HG03571 (cell line): ENCODE measurements around the gene ACBD6.
"Not testable (repeated sequence)": the region's sequence is repeated elsewhere in the genome, so short reads cannot be mapped to it uniquely, and the experiment has no call there.

Experiments used
- ATAC-seq: cut with Tn5 transposase; IDR thresholded peaks from one replicate; pipeline ENCODE4 v1.9.1; 2021; ENCODE audit not compliant: unreplicated experiment

Gene ACBD6, protein sequence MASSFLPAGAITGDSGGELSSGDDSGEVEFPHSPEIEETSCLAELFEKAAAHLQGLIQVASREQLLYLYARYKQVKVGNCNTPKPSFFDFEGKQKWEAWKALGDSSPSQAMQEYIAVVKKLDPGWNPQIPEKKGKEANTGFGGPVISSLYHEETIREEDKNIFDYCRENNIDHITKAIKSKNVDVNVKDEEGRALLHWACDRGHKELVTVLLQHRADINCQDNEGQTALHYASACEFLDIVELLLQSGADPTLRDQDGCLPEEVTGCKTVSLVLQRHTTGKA

DNA sequence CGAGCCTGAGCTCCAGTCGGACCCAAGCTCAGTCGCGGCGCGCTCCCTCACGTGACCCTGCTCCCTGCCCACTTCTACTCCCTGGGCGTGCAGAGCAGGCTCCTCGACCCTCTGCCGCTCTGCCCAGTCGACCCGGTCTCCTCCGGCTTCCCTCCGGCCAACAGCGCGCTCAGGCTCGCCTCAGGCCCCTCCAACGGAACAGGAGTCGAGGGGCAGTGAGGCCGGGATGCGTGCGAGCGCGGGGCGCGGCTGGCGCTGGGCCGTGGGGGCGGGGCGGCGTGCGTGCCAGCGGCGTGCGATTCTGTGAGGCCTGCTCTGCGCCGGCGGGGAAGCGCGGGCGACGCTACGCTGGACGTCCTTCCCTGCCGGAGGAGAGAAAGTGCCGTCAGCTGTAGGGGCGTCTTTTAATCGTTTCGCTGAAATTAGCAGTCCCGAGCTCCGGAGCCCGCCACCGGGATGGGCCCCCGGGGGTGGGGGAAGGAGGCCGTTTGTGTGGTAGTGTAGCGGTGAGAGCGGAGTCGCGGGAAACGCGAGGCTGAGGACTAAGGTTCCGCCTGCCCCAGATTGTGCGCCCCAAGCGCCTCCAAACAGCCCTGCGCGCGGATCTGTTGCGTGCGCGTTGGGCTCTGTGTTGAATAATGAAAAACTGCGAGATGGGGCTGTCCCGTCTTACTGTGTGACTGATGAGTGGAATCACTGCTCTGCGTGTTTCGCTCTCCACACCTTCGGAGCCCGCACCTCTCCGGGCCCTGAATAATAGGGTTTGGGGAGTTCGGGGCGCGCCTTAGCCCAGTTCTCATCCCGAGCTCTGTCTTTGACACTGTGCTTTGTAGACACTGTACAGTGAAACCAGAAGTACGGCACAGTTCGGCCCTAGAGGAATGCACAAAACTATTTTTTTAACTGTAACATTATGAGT, at the start of gene ACBD6:
ACBD6 (minus strand) TSS at position 217 of the 919 bp plus-strand sequence. CDS start 311 bp downstream, outside the sequence.
- ATAC-seq, result peak; percentile 85

DNA sequence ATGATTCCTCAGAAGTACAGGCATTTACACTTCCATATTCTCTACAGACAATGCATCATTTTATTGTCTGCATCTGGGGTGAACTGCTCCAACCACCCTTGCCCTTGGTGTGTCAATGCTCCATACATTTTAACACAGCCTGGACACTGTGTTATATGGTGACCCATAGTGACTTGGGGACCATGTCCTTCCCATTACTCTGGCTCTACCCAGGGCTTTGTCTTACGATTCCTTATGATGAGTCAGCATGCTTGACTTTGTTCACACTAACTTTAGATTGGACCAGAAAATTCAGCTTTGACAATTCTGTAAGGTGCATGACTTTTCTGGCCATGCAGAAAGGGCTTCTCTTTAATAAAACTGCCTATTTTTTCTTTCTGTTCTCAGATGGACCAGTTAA, 49.6 kb upstream of the ACBD6 start:
- ATAC-seq, result no peak

DNA sequence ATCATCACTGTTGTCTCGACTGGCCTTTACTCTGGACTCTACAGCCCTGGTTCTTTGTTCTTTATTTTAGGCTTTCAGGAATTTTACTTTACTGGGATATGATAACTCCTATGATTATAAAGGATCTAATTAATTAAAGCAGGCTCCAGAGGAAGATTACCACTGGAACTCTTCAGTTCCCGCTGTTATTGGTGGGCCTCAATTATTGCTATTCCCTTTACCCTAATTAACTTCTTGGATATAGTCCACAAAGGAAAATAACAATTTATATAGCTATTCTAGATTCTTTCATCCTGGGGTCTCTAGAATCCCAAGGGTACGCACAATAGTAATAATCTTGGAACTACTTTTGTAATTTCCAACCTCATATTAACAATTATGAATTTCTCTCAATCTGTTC, 47.9 kb upstream of the ACBD6 start:
- ATAC-seq, result no peak

DNA sequence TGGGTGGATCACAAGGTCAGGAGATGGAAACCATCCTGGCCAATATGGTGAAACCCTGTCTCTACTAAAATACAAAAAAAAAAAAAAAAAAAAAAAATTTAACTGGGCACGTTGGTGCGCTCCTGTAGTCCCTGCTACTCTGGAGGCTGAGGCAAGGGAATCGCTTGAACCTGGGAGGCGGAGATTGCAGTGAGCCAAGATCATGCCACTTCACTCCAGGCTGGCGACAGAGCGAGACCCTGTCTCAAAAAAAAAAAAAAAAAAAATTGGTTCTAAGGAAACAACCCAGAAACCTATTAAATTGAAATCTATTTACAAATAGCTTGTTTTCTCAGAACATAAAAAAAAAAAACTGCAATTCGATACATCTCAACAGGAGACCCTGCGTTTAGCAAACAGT, 47.4 kb upstream of the ACBD6 start:
- ATAC-seq, result not testable (repeated sequence)

DNA sequence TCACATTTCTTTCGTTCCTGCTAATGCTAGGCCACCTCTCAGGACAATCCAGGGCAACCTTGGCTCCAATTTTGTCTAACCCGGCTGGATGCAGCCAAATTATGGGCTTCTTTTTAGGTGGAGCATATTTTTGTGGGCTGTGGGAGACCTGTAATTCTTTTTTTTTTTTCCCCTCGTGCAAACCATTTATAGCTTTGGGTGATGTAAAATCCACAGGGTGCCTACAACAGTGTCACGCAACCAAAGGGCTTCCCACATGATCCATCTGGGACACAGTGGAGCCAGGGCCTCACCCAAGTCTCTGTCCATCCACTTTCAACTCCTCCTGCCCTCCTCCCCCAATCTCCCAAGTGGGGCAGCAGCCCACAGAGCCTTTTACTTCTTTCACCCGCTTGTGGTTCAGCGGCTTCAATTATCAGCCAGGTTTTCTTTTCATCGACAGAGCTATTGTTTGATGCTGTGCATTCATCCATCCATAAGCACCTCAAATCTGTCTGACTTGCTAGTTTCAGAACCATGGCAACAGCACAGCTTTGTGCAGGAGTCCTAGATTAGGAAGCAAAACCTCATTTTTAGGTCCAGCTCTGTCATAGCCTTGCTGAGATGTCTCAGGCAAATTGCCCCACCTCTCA, 46.4 kb upstream of the ACBD6 start:
- ATAC-seq, result no peak

DNA sequence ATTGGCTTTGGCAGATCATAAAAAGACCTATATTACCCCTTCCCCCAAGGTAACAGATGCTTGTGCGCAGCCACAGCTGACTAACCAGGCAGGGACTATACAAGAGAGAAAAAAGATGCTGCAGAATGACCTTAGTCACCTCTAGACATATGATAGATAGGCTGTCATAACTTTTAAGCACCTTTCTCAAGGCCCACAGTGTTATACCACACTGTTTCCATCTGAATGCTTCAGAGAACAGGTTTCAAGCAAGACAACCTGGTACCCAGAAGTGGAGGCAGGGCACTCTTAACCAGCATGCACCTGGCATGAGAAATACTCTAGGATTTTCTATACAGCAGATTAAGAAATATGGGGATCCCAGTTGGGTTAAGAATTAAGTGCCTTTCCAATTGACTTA, 43.6 kb upstream of the ACBD6 start:
- ATAC-seq, result no peak

DNA sequence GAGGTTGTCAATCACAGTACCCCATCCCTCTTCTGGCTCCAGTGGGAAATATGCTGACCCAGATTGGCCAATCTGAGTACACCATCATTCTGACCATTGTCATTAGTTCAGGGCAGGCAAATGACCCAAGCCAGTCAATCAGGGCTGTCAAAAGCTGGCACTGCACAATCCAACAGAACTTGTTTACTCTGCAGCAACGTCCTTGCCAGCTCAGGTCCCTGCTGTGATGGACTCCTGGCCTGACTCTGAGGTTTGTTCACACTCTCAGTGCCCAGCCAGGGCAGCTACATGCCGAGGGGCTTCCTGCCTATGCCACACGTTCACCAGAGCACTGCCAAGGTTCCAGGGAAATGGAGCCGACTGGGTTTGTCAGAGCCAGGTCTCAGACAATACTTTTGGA, 41.7 kb upstream of the ACBD6 start:
- ATAC-seq, result no peak

DNA sequence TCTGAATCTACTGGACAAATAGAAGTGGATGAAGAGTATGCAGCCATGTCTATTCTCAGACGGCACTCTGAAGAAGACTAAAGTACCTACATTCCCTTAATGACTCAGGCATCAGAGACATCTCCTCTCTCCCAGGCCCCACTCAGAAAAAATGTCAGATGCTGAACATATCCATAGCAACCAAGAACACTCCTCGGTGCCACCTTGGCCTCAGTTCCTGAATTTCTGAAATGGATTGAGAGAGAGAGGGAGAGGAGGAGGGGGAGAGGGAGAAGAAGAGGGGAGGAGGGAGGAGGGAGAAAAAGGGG, 40.4 kb upstream of the ACBD6 start:
- ATAC-seq, result no peak

DNA sequence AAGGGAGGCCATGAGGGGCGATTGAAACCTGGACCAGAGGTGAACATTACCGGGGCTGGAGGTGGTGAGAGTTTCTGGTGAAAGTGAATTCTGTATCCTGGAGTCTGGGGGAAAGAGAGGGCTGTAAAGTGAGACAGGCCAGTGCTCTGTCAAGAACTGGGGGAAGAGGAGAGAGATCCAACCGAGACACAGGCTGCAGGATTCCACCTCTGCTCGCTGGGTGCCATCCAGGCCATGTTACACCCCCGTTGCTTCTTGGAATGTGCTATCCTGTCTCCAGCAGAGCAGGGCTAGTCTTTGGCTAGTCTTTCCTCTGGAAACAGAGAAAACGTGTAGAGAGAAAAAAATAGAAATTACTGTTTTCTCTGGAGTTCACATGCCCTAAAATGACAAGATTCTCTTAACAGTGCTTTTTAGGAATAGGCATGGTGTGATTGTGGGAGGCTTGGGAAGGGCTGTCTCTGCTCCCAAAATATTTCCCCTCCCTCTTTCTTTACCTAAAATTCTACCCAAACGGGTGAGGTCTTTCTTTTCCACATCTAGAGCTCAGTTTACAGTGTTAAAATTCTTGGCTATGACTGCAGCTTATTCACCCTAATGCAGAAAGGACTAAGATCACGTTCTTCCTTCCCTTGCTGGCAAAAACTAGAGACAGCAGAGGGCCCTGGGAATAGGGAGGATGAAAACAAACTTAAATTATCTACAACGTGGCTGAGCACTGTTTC, 39.9 kb upstream of the ACBD6 start:
- ATAC-seq, result no peak

DNA sequence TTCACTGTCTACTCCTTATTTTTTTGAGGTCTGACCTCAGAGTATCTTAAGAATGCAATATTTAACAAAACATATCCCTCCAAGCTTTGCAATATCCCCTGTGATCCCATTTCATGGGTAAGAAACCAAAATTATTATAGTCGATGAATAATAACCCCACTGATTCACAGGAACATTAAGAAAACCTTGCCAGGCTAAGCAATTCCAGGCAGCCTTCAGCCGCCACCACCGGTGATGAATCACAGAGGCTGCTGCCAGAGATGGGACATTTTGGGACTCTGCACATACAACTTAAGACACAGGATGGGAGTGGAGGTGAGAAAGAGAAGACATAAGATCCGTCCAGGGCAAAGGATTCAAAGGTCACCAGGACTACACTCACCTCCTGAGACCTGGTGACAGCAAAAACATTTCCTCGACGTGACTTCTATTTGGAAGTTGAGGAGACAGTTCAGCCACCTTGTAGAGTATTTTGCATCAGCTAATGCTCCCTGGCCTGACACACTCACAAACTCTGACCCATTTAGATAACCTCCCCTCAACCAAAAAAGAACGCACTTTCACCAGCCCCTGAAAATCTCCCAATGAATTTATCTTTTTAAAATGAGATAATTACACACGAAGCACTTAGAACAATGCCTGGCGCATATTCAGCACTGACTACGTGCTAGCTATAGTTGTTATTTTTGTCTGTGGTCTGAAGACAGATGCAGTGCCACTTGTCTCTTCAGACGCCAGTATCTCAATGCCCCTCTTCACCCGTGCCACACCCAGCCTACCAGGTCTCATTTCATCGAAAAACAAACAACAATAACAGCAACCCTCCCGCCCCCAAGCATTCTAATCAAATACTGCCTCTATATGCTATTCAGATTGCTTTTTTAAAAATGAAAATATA, 38.6 kb upstream of the ACBD6 start:
- no peak for ATAC-seq

DNA sequence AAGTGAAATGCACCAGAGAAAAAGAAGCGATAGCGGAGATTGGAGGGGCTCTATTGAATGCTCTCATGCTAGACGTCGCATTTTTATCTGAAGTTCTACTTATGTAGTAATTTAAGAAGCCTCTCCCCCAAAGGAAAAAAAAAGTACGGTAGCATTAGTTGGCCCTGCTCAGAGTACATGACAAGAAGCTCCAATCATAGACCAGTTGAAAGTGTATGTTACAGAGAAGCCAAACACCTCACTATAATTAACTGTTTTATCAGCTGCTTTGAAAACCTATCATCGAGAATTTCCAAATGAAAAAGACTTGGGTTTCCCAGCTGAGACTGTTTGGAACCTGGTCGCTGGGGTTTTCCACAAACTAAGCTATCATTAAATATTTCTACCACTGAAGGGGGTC, 36.8 kb upstream of the ACBD6 start:
- no peak for ATAC-seq

DNA sequence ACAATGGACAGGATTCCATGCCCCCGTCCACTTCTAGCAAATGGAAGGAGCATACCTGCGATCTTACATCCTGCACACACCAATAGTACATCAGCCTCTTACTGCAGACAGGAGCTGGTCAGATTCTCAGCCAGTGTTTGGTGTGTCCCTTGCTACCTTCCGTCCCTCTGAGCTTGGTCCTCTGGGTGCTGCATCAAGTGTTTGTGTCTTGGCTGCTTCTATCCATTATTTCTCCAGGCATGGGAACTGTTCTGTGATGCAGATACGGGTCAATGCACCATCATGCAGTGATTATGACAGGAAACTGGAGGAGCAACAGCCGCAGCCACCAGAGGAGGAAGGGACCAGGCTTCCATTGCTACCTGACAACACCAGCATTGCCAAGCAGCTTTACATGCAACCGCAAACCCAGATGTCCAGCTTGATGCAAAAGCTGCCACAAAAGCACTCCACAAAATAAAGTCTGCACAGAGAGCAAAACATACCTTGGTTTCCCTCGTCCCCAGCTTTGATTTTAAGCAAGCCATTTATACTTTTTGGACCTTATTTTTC, 34.5 kb upstream of the ACBD6 start:
- ATAC-seq, result no peak

DNA sequence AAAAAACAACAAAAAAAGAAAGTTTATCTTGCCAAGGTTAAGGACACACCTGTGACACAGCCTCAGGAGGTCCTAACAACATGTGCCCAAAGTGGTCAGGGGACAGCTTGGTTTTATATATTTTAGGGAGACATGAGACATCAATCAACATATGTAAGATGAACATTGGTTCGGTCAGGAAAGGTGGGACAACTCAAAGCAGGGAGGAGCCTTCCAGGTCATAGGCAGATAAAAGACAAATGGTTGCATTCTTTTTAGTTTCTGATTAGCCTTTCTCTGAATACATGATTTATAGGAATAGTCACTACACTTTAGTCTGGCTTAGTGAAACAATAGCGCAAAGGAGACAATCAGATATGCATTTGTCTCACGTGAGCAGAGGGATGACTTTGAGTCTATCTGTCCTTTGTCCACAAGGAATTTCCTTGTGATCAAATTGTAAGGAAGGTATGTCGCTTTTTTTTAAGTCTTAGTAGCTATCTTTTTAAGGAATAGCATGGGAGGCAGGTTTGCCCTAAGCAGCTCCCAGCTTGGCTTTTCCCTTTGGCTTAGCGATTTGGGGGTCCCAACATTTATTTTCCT, 33.1 kb upstream of the ACBD6 start:
- ATAC-seq, result no peak

DNA sequence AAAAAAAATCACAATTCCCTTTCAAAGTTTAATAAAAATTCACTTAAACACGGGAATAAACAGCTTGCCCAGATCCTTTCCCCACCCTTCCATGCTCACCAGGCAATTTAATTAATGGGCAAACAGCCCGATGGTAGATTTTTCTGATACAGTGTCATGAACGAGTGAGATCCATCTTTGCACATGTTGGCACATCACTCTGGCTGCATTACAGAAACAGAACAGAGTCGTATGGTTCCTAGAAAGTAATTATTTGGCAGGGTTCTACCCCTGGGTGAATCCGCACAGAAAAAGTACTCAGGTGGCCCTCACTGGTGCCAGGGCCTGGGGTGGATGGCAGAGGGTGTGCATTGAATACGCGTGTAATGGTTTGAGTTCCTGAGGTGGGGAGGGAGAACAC, 31.8 kb upstream of the ACBD6 start:
- ATAC-seq, result no peak

DNA sequence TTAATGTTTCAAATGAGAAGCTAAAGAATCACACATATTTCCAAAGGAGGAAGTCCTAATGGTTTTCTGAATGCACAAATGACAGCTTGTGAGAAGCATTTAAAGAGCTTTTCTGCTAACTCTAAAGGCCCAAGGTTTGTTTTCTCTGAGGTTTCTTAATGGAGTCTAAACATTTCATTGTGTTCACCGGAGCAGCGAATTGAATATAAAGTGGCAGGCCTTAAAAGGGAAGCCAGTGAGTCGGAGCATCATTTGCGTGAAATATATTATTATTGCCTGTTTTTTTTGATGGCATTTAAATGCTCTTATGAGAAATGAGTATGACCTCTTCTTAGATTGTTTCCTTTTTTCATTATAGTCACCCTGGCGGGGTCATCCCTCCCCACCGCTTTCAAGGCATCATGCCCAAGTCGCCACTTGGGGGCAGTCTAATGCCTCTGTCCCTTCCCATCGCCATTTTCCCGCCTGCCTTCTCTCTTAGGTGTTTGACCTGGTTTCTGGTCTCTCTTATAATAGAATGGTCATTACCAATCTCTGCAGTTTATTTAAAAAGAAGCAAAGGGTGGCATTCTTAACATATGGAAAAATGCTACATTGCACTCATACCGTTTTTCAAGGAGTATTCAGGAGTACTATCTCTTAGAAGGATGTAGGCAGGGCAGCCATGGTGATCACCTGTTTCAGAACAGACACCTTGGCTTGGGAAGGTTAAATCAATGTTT, 31.1 kb upstream of the ACBD6 start:
- peak; percentile 51 for ATAC-seq

DNA sequence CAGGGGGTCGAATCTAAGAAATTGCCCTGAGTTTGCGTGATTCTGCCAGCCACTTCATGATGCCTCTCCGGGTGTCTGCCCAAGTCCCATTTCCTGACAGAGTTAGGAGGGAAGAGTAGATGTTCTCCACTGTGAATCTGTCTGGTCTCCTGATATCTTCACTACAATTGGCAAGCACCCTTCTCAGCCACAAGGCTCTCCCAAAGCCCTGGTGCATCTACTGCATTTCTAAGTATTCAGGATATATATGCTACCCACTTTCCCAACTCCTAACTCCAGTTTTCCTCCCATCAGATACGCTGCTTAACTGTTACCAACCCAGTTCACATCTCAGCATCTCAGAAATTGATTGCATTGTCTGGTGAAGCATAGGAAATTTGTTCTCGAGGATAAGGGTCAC, 30.5 kb upstream of the ACBD6 start:
- ATAC-seq, result no peak

DNA sequence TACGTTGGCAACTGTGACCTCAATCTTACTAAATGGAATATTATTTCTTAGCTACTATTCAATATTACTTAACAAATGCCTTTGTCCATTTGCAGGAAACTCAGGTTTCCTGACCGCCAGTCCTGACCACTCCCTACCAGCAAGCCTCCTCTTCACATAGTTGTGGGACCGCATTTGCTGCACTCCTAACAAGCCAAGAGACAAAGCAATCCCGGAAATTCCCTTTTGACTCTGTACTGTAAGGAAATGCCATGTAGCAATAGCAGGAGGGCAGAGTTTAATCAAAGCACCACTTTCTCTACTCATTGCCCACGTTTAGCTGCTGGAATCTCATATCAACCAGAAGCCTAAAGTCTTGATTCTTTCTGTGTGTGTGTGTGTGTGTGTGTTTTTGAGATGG, 28.1 kb upstream of the ACBD6 start:
- no peak for ATAC-seq

DNA sequence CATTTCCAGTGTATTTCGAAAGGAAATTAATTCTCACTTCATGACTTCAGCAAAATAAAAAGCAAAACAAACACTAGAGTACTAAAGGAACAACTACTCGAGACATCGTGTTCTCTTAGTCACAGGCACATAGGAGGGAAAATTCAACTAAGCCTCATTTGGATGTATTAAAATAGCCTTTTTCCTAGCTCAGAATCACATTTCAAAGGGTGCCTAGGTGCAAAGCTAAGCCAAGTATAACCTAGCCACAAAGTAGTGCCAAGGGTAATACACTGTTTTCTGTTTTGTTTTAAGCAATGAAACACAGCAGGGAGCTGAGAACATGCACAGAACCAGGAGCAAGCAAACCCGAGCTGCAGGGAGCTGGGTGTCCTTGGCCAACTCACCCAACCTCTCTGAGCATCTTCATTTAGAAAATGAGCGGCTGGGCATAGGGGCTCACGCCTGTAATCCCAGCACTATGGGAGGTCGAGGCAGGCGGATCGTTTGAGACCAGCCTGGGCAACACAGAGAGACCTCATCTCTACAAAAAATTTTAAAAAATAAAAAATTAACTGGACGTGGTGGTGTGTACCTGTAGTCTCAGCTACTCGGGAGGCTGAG, 26.6 kb upstream of the ACBD6 start:
- no peak for ATAC-seq
